T47D (cell line): ENCODE results near the gene THYN1.

Source experiments
- DNase-seq, 2 experiments: peaks; one replicate each; pipeline versions ENCODE4 v3.0.0 to v3.0.0-alpha.2; 2011 to 2012; ENCODE audit warnings: low read depth in 1 of 2, low spot score in 1 of 2
- JUND ChIP-seq: IDR thresholded peaks from 2 replicates; pipeline ENCODE4 v1.6.1; 2012; ENCODE audit warnings: low read depth
- in situ Hi-C: cut with HindIII; loops from 2 replicates; pipeline ENCODE4 v1.10.0; 2016; ENCODE audit warnings: low sequenced_read_pairs, low pct_unique_long_range_greater_than_20kb

THYN1 gene

GRCh38 chr11:134216816-134217215, 36.3 kb downstream of the THYN1 start:
- no peak for TF ChIP-seq JUND
- in situ Hi-C loops = no loop called here
- no peak for DNase-seq

- in situ Hi-C loops = no loop called here
- TF ChIP-seq JUND = no peak
- no peak for DNase-seq
Observed at GRCh38 chr11:134215836-134216235, 37.3 kb downstream of the THYN1 start.

GRCh38 chr11:134207538-134208239, 45.5 kb downstream of the THYN1 start:
- TF ChIP-seq JUND = no peak
- DNase-seq = peak in 1 of 2 experiments; percentile 63
- in situ Hi-C loops = no loop called here

- in situ Hi-C loops = no loop called here
- DNase-seq = peak in 1 of 2 experiments; percentile 17
- TF ChIP-seq JUND = no peak
Observed at GRCh38 chr11:134206185-134206584, 47.0 kb downstream of the THYN1 start.

- TF ChIP-seq JUND = no peak
- in situ Hi-C loops = no loop called here
- DNase-seq = no peak
Observed at GRCh38 chr11:134205729-134206128, 47.4 kb downstream of the THYN1 start.

GRCh38 chr11:134202661-134203060, 50.5 kb downstream of the THYN1 start:
- no peak for TF ChIP-seq JUND
- in situ Hi-C loops = no loop called here
- no peak for DNase-seq

- in situ Hi-C loops = no loop called here
- no peak for TF ChIP-seq JUND
- DNase-seq = no peak
Observed at GRCh38 chr11:134200688-134201087, 52.5 kb downstream of the THYN1 start.

GRCh38 chr11:134199531-134199930, 53.6 kb downstream of the THYN1 start:
- DNase-seq = no peak
- no peak for TF ChIP-seq JUND
- in situ Hi-C loops = no loop called here
